LNCAP (cell line): ENCODE results near the gene TNRC6C.

Source experiments
- TF ChIP-seq, protein P1 (sequence below): fragments of 450-650 bp; IDR thresholded peaks from 2 replicates; pipeline ENCODE4 v1.5.1; 2017; ENCODE audit warnings: mild to moderate bottlenecking

Gene TNRC6C

DNA sequence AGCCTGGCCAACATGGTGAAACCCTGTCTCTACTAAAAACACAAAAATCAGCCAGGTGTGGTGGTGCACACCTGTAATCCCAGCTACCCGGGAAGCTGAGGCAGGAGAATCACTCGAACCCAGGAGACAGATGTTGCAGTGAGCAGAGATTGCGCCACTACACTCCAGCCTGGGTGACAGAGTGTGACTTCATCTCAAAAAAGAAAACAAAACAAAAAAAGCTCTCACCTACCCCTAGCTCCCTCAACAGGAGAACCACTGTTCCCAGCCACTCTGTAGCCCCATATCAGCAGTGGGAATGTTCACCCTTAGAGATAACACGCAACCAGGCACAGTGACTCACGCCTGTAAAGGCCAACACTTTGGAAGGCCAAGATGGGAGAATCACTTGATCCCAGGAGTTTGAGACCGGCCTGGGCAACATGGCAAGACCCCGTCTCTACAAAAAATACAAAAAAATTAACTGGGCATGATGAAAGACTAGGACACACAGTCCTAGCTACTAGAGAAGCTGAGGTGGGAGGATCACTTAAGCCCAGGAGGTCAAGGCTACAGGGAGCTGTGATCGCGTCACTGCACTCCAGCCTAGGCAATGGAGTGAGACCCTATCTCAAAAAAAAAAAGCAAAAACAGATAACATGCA lies 177.5 kb downstream of the TNRC6C start:
- TF ChIP-seq, protein P1, sequence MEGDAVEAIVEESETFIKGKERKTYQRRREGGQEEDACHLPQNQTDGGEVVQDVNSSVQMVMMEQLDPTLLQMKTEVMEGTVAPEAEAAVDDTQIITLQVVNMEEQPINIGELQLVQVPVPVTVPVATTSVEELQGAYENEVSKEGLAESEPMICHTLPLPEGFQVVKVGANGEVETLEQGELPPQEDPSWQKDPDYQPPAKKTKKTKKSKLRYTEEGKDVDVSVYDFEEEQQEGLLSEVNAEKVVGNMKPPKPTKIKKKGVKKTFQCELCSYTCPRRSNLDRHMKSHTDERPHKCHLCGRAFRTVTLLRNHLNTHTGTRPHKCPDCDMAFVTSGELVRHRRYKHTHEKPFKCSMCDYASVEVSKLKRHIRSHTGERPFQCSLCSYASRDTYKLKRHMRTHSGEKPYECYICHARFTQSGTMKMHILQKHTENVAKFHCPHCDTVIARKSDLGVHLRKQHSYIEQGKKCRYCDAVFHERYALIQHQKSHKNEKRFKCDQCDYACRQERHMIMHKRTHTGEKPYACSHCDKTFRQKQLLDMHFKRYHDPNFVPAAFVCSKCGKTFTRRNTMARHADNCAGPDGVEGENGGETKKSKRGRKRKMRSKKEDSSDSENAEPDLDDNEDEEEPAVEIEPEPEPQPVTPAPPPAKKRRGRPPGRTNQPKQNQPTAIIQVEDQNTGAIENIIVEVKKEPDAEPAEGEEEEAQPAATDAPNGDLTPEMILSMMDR = no peak

DNA sequence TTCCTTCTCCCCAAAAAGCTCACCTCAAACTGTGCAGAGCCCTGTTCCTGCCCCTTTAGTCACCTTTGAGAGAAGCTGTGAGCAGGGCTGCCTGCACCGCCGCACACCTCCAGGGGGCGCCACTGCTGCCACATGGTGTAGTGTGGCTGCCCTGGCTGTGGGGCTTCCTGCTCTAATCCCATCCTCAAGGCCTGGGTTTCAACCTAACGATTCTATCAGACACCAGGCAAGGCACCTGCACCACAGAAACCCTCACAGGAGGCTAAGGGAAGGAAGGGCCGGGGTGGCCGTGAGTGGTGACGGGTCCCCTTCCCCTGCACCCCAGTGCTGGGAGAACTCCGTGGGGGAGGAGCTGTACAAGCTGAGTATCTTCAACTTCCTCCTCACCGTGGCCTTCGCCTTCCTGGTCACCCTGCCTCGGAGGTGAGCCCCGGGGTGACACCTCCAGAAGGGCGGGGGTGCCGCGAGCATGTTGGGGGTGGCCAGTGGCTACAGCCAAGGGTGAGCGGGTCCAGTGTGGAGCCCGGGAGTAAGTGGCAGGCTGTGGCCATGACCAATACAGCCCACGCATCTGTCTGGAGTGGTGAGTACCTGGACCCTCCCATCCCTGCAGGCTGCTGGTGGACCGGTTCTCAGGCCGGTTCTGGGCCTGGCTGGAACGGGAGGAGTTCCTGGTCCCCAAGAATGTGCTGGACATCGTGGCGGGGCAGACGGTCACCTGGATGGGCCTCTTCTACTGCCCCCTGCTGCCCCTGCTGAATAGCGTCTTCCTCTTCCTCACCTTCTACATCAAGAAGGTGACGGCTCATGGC lies 179.1 kb downstream of the TNRC6C start:
- TF ChIP-seq, protein P1 = peak; percentile 72

DNA sequence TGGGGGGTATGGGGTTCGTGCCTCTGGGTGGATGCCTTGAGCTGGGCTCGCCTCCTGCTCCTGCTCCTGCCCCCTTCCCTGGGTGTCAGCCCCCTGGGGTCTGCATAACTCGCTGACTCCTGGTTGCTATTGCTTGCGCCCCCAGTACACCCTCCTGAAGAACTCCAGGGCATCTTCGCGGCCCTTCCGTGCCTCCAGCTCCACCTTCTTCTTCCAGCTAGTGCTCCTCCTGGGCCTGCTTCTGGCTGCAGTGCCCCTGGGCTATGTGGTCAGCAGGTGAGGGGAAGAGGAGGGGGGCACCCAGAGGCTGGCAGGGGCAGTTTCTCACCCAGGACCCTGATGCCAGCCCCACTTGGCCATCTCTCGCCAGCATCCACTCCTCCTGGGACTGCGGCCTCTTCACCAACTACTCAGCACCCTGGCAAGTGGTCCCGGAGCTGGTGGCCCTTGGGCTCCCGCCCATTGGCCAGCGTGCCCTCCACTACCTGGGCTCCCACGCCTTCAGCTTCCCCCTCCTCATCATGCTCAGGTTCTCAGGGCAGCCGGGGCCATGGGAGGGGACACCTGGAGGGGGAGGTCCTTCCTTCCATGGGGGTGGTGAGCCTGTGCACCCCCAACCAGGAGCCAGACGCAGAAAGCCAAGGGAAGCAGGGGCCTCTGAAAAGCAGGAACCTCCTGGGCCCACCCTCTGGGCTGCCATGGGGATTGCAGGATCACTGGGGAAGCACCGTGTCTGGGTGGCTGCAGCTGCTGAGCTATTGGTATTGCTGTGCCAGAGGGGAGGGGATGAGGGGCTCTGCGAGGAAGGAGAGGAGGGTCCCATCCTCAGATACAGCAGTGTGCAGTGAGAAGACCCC lies 179.9 kb downstream of the TNRC6C start:
- TF ChIP-seq, protein P1 = no peak

DNA sequence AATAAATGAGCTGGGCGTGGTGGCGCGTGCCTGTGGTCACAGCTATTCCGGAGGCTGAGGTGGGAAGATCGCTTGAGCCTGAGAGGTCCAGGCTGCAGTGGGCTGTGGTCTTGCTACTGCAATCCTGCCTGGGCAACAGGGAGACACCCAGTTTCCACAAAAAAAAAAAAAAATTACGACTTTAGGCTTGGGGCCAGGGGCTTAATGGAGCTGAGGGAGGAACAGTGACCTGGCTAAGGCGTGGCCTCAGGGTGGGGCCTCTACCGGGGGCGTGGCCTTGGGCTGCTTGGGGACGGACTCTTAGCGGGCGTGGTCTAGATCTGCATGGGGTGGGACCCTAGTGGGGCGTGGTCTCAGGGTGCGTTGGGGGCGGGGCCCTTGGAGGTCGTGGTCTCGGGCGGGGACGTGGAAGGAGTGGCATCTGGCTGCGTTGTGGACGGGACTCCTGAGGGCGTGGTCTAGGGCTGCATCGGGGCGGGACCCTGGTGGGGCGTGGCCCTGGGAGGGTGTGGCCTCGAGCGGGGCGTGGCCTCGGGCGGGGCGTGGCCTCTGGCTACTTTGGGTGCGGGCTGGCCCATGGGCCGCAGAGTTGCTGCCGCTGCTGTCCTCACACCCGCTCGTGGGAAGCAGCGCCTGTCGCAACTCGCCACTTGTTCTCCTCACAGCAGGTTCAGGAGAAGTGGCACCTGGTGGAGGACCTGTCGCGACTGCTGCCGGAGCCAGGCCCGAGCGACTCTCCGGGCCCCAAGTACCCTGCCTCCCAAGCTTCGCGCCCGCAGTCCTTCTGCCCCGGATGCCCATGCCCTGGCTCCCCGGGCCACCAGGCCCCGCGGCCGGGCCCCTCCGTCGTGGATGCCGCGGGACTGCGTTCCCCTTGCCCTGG lies 181.9 kb downstream of the TNRC6C start:
- TF ChIP-seq, protein P1 = no peak

DNA sequence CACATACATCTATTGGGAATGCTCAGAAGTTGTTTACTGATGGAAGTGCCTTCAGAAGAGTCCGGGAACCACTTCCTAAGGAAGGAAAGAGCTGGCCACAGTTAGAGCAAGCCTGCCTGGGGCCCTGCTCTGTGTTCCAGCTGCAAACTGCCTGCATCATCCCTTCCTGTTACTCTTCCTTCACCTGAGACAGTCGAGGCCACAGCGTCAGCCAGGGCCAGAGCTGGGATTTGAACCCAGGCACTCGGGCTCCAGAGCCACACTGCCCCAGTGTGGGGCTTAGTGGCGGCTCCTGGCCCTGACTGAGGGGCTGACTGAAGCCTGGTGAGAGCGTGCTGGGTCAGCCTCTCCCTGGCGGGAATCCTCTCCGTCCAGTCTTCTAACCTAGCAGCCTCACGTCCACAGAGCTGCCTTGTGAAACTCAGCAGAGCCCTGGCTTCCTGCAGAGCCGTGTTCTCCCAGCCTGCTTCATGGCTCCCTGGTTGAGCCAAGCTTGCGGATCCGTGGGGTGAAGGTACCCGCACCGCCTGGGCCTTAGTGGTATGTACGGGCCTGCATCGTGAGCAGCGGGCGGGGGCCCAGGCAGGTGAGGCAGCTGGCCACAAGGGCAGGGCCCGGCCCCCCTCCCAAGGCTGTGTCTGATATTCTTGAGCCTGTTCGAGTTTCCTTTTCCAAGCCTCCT lies 183.1 kb downstream of the TNRC6C start:
- TF ChIP-seq, protein P1 = no peak

DNA sequence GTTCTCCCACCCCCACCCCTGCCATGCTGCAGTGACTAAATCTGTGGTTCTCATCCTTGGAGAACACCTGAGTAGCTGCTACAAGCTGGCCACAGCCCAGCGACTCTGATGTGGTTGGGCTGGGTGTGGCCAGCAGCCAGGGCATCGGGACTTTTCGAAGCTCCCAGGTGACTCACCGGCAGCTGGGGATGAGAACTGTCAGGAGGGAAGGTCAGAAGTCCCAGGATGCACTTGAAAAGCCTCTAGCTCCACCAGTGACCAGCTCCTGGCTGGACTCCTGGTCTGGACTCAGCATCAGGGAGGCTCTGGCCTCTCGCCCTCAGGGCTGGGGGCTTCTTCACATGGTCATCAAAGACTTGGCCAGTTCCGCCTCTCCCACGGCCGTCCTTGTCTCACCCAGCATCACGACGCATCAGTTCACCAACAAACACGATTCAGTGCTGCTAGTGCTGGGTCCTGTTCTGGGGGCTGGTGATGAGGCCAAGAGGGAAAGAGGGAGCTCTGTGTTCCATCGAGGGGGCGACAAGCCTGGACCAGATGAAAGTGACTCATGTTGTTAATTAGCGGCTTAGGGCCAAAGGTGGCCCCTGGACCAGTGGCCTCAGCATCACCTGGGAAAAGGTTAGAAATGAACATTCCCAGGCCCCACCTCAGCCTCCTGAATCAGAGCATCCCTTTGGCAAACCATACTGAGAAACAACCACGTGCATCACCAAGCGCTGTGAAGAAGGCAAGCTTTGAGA lies 183.8 kb downstream of the TNRC6C start:
- TF ChIP-seq, protein P1 = no peak
